NB4 (cell line): ENCODE measurements around the gene GFY.
"Not testable (repeated sequence)": the region's sequence is repeated elsewhere in the genome, so short reads cannot be mapped to it uniquely, and the experiment has no call there.

ENCODE experiments used
- DNase-seq: peaks from one replicate; pipeline ENCODE4 v3.0.0; 2010; ENCODE audit warnings: low read depth
- H3K4me3 ChIP-seq: one replicate; pipeline ENCODE4 v1.5.1; 2011; ENCODE audit warnings: mild to moderate bottlenecking, low read depth, low read length, moderate library complexity
- MYC ChIP-seq: IDR thresholded peaks from 2 replicates; pipeline ENCODE4 v1.6.1; 2011; ENCODE audit warnings: low read depth, low read length
- POLR2A ChIP-seq: IDR thresholded peaks from 2 replicates; pipeline ENCODE4 v1.6.1; 2011; ENCODE audit warnings: mild to moderate bottlenecking; ENCODE audit not compliant: insufficient read length; ENCODE audit errors: extremely low read depth
- TF ChIP-seq, protein P1 (sequence below): IDR thresholded peaks from 2 replicates; pipeline ENCODE4 v1.6.1; 2011; ENCODE audit warnings: low read depth, low read length
- TF ChIP-seq, protein P2 (sequence below): IDR thresholded peaks from one replicate; pipeline ENCODE4 v1.5.1; 2012; ENCODE audit warnings: low read depth, low read length

GFY gene

DNA sequence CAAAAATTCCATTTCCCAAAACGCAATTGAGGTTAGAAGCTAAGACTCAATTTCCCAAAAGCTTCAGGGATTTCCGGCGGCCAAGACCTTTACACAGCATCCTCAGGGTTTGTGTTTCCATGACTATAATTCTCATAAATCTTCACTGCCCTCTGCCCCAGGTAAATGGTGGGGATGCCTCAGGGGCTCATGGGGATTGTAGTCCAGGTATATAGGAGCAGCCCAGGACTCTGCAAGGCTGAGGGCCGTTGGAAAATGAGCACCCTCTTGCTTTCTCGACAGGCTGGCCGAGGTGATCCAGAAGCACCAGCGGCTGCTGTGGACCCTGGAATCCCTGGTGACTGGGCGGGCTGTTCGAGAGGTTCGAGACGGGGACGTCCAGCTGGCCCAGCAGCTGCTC lies 34.2 kb downstream of the GFY start:
- TF ChIP-seq POLR2A (no peak), MYC (no peak)
- TF ChIP-seq, protein P1, sequence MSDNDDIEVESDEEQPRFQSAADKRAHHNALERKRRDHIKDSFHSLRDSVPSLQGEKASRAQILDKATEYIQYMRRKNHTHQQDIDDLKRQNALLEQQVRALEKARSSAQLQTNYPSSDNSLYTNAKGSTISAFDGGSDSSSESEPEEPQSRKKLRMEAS = no peak
- TF ChIP-seq, protein P2, sequence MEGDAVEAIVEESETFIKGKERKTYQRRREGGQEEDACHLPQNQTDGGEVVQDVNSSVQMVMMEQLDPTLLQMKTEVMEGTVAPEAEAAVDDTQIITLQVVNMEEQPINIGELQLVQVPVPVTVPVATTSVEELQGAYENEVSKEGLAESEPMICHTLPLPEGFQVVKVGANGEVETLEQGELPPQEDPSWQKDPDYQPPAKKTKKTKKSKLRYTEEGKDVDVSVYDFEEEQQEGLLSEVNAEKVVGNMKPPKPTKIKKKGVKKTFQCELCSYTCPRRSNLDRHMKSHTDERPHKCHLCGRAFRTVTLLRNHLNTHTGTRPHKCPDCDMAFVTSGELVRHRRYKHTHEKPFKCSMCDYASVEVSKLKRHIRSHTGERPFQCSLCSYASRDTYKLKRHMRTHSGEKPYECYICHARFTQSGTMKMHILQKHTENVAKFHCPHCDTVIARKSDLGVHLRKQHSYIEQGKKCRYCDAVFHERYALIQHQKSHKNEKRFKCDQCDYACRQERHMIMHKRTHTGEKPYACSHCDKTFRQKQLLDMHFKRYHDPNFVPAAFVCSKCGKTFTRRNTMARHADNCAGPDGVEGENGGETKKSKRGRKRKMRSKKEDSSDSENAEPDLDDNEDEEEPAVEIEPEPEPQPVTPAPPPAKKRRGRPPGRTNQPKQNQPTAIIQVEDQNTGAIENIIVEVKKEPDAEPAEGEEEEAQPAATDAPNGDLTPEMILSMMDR = no peak
- DNase-seq = no peak
- no peak overlapping the region for H3K4me3 ChIP-seq

DNA sequence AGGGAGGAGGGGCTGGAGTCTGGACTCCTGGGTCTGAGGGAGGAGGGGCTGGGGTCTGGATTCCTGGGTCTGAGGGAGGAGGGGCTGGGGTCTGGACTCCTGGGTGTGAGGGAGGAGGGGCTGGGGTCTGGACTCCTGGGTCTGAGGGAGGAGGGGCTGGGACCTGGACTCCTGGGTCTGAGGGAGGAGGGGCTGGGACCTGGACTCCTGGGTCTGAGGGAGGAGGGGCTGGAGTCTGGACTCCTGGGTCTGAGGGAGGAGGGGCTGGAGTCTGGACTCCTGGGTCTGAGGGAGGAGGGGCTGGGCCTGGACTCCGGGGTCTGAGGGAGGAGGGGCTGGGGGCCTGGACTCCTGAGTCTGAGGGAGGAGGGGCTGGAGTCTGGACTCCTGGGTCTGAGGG lies 35.9 kb downstream of the GFY start:
- DNase-seq, H3K4me3 ChIP-seq: not testable (repeated sequence)

DNA sequence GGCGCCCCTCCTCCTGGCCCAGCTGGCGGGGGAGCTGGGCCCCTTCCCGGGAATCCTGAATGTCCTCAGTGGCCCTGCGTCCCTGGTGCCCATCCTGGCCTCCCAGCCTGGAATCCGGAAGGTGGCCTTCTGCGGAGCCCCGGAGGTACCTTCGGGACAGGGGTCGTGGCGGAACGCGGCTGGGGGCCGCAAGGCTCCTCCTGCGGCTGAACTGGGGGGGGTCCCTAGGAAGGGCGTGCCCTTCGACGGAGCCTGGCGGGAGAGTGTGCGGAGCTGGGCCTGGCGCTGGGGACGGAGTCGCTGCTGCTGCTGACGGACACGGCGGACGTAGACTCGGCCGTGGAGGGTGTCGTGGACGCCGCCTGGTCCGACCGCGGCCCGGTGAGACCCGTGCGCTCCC lies 36.5 kb downstream of the GFY start:
- no peak for DNase-seq
- no peak overlapping the region for H3K4me3 ChIP-seq
- TF ChIP-seq, protein P1 = no peak
- TF ChIP-seq POLR2A = no peak
- no peak for TF ChIP-seq MYC
- TF ChIP-seq, protein P2 = no peak

DNA sequence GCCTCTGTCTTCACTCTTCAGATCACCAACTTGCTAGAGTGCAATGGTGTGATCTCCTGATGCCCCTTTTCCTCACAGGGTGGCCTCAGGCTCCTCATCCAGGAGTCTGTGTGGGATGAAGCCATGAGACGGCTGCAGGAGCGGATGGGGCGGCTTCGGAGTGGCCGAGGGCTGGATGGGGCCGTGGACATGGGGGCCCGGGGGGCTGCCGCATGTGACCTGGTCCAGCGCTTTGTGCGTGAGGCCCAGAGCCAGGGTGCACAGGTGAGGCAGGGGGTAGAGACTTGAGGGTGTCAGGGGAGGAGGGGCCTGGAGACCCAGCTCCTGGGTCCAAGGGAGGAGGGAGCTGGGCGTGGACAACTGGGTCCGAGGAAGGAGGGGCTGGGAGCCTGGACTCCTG lies 37.3 kb downstream of the GFY start:
- TF ChIP-seq, protein P1 = no peak
- TF ChIP-seq POLR2A = no peak
- DNase-seq = no peak
- H3K4me3 ChIP-seq = no peak overlapping the region

DNA sequence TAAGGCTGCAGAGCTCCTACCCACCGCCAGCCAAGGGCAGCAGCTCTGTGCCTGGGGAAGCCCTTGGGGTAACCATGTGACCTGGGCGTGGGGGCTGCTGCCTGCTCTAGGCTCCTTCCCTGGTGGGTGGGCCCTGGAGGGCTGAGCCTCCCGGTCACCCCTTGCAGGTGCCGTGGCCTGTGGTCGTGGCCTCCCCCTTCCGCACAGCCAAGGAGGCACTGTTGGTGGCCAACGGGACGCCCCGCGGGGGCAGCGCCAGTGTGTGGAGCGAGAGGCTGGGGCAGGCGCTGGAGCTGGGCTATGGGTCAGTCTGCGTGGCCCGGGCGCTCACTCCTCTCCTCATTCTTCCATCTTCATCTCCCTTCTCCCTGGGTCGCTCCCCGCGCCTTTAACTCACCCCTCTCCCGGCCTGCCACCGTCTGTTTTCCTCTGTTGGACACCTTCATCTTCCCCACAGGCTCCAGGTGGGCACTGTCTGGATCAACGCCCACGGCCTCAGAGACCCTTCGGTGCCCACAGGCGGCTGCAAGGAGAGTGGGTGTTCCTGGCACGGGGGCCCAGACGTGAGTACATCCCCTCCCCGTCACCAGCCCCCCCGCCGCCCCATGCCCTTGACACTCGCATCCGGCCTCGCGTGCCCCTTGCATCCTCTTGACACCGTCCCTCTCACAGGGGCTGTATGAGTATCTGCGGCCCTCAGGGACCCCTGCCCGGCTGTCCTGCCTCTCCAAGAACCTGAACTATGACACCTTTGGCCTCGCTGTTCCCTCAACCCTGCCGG lies 39.0 kb downstream of the GFY start:
- no peak for TF ChIP-seq POLR2A
- TF ChIP-seq, protein P1 = no peak
- TF ChIP-seq, protein P2 = no peak
- TF ChIP-seq MYC = no peak
- no peak overlapping the region for H3K4me3 ChIP-seq
- no peak for DNase-seq

DNA sequence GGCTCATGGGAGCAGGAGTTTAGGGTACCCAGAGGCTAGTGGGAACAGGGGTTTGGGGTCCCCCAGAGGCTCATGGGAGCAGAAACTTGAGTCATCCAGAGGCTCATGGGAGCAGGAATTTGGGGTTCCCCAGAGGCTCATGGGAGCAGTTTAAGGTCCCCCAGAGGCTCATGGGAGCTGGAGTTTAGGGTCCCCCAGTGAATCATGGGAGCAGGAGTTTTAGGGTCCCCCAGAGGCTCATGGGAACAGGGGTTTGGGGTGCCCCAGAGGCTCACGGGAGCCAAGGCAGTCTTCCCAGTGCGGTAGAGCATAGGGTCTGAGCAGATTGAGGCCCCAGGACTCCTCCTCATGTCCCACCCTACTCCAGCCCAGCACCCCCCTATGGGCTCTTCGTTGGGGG lies 40.2 kb downstream of the GFY start:
- no peak for DNase-seq
- no peak for TF ChIP-seq MYC
- TF ChIP-seq, protein P1 = no peak
- TF ChIP-seq POLR2A = no peak
- TF ChIP-seq, protein P2 = no peak
- H3K4me3 ChIP-seq = no peak overlapping the region

DNA sequence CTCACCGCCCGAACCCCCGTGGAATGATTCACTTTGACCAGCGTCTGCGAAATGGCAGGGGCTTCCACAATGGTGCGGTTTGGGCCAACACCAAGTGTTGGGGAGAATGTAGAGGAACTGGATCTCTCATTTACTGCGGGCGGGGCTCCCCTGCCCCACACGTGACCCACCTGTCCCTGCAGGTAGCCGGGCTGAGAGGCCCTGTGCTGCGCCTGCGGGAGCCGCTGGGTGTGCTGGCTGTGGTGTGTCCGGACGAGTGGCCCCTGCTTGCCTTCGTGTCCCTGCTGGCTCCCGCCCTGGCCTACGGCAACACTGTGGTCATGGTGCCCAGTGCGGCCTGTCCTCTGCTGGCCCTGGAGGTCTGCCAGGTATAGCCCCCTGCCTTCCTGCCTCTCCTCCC lies 43.0 kb downstream of the GFY start:
- TF ChIP-seq, protein P2 = no peak
- TF ChIP-seq MYC (no peak), POLR2A (no peak)
- TF ChIP-seq, protein P1 = no peak
- no peak overlapping the region for H3K4me3 ChIP-seq
- no peak for DNase-seq
